GM12874 (cell line): ENCODE measurements around the gene SRPRB.

Experiments used
- CTCF ChIP-seq: IDR thresholded peaks from 2 replicates; pipeline ENCODE4 v1.5.1; 2011; ENCODE audit warnings: low read depth, mild to moderate bottlenecking, control low read depth, low read length, moderate library complexity; ENCODE audit not compliant: insufficient read depth

Gene SRPRB

GRCh38 chr3:133851931-133852330 lies 46.3 kb downstream of the SRPRB start:
- TF ChIP-seq CTCF = no peak

GRCh38 chr3:133853063-133853924 lies 47.7 kb downstream of the SRPRB start:
- TF ChIP-seq CTCF = no peak

- TF ChIP-seq CTCF = no peak
These were observed 48.3 kb downstream of the SRPRB start for GRCh38 chr3:133853925-133854227.

GRCh38 chr3:133854264-133855001 lies 48.8 kb downstream of the SRPRB start:
- TF ChIP-seq CTCF = no peak

GRCh38 chr3:133855002-133855370 lies 49.4 kb downstream of the SRPRB start:
- no peak for TF ChIP-seq CTCF

GRCh38 chr3:133855772-133856171 lies 50.2 kb downstream of the SRPRB start:
- no peak for TF ChIP-seq CTCF

GRCh38 chr3:133856316-133856715 lies 50.7 kb downstream of the SRPRB start:
- no peak for TF ChIP-seq CTCF
